NCI-H1436 (cell line): ENCODE results near the gene PRKG1.
"Not testable (repeated sequence)": the region's sequence is repeated elsewhere in the genome, so short reads cannot be mapped to it uniquely, and the experiment has no call there.

Source experiments
- DNase-seq: peaks from one replicate; lab custom pipeline; 2025; lab: John Stamatoyannopoulos, UW

Gene PRKG1

GRCh38 chr10:51700228-51700817 lies 626.0 kb downstream of the PRKG1 start:
- DNase-seq: no peak

GRCh38 chr10:51705774-51706173 lies 631.5 kb downstream of the PRKG1 start:
- no peak for DNase-seq

GRCh38 chr10:51706225-51706624 lies 631.9 kb downstream of the PRKG1 start:
- no peak for DNase-seq

- no peak for DNase-seq
Measured at GRCh38 chr10:51707392-51707791, 633.1 kb downstream of the PRKG1 start.

GRCh38 chr10:51707821-51708424 lies 633.6 kb downstream of the PRKG1 start:
- no peak for DNase-seq

DNA sequence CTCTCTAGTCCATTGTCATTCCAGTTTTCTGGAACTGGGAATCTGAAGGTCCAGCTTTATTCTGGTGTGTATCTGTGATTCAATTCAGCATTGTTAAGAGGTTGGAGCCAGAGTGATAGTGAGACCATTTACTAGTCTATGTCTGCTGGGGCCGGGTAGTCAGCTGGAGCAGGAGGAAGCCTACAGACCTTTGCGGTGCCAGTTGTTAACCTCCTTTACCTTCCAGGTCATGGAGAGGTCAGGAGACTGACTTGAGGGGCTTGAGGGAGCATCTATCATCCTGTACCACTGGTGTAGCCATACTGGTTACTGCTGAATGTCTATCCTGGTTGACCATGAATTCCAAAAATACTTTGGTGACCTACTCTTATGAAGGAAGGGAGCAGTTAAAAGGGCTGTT lies 634.3 kb downstream of the PRKG1 start:
- no peak for DNase-seq

- DNase-seq: no peak
Measured at GRCh38 chr10:51709324-51709972, 635.2 kb downstream of the PRKG1 start.

GRCh38 chr10:51711519-51711891 lies 637.2 kb downstream of the PRKG1 start:
- no peak for DNase-seq

GRCh38 chr10:51716981-51717380 lies 642.7 kb downstream of the PRKG1 start:
- DNase-seq: no peak

DNA sequence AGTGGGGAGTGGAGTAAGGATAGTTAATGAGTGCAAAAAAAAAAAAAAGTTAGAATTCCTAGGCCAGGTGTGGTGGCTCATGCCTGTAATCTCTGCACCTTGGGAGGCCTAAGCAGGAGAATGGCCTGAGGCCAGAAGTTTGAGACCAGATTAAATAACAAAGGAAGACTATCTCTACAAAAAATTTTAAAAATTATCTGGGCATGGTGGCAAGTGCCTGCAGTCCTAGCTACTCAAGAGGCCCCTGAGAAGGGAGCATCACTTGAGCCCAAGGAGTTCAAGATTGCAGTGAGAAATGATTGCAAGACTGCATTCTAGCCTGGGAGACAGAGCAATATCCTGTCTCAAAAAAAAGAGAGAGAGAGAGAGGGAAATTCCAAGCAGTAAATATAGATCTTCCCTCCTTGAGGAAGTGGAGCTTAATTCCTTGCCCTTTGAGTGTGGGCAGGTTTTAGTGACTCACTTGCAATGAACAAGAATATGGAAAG lies 644.6 kb downstream of the PRKG1 start:
- no peak for DNase-seq

DNA sequence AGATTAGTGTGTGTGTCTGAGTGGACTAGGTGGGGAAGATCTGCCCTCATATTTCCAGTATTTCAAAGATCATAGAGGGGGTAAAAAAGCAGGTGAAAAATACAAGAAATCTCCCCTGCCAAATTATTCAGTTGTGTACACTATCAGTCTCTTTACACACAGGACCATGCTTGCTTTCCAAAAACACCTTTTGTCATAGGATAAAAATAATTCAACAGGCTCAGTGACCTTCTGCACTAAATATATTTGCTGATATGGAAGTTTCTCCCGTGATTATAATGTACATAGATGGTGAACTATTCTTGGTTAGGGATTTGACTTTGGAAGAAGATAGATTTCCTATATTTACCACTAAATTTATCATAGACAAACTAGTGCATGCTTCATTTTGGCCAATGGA lies 649.8 kb downstream of the PRKG1 start:
- DNase-seq: no peak

GRCh38 chr10:51729822-51730555 lies 655.7 kb downstream of the PRKG1 start:
- DNase-seq: no peak

DNA sequence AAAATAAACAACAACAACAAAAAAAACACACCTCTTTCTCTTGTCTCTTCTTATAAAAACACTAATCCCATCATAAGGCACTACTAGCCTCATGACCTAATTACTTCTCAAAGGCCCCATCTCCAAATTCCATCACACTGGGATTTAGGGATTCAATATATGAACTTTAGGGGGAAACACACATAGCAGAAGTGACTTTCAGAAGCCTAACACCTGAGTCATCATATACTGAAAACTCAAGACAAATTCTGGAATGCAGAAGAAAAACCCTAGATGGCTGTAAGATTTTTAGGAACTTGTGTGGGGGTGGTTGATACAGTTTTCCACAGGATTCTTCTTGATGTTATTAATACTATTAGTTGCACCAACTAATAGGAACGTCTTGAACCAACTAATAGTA lies 658.8 kb downstream of the PRKG1 start:
- no peak for DNase-seq

GRCh38 chr10:51743146-51743545 lies 668.9 kb downstream of the PRKG1 start:
- no peak for DNase-seq

DNA sequence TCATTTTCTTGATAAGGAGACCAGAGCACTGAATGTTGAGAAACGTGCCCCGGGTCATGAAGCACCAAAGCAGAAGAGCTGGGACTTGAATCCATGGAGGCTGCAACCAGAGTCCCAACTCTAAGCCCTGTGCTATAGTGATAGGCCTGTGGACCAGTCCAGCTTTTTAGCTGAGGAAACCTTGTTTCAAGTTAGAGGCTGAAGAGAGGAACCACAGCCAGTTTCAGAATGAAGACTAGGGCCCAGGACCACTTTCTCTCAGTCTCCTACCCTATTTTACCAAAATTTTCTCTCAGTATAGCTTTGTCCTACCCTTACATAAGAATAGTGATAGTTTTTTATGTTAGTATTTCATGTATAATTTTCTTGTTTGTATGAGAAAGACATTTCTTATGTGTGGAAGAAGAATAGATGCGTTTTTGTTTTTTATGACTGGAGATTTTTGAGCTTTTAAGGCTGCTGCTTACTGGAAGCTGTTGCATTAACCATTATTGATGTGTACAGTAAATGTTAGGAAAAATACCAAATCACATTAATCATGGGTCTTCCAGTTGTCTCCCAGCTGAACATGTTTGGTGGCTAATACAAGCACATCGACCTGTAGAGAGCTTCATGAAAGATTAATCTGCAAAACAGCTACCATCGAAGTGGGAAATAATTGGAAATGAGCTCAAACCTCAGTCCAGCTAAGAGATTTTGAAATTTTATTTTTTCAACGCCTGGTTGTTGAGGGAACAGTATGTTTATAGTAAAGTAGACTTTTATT lies 670.1 kb downstream of the PRKG1 start:
- no peak for DNase-seq

DNA sequence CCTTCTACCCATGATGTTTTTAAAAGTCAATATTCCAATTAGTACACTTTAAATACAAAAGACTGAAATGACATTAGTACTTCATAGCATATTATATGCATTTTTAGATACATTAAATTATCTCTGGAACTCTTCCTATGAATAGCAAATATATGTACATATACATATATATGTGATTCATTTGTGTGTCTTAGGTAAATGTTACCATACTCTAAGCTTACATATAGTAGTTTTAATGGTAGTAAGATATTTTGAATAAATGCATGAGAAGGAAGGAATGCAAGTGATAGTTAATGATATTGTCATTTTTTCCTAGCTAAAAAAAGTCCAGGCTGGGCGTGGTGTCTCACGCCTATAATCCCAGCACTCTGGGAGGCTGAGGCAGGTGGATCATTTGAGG lies 671.1 kb downstream of the PRKG1 start:
- DNase-seq: no peak

DNA sequence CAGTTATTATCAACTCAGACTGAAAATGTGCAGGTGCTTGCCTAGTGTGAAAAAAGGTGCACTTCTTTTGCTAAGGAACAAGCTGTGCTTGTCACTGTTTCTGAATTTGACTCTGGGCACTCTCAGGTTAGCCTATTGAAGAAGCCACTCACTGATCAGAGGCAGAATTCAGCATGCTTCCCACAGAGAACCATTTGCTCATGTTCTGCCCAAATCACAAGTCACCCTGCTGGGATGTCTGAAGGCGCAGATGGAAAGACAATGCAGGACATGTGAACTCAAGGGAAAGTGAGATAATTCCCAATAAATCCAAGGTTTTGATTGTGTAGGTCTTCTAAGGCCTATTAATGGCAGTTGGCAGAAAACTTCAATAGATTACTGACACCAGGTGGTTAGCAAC lies 672.9 kb downstream of the PRKG1 start:
- DNase-seq: no peak

GRCh38 chr10:51748959-51749358 lies 674.7 kb downstream of the PRKG1 start:
- no peak for DNase-seq

DNA sequence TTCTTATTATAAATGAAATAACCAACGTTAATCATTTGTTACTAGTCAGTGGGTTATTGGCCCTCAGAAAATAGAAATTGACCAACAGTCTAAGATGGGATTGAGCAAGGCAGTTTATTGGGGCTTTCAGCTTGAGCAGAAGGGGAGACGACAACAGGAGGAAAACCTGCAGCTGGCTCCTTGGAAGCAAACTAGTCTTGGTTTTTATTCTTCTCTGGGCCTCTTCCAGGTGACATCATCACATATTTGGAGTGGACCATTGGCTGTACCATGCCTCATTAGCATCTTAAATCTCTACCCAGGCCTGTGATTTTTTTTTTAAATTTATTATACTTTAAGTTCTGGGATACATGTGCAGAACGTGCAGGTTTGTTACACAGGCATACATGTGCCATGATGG lies 684.1 kb downstream of the PRKG1 start:
- DNase-seq: no peak

- DNase-seq: not testable (repeated sequence)
Measured at GRCh38 chr10:51758838-51759237, 684.6 kb downstream of the PRKG1 start.

DNA sequence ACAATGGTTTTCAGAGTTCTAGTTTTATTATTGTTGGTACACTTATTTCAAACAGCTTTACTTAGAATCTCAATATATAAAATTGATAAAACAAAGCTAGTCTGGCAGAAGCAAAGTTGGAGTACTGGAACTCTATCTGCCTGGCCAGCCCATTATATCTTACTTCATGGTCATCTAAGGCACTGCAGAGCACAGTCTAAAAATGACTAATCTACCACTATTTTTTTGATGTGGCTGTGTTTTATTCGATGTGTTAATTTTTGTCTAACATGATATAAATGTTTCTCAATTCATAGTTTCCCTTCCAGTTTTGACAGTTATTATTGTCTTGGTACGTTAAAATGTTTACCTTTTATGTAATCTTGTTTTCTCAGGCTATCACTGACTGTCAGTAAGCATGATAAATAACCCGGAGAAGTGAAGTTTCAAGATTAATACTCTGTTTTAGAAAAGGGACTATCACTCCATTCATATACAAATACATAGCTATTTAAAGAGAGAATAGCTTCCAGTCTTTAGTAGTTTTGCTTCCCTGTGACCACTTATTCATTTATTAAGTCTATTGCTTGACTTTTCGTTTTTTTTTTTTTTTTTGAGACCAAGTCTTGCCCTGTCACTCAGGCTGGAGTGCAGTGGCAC lies 685.7 kb downstream of the PRKG1 start:
- DNase-seq: no peak
